K562 (cell line): ENCODE measurements around the gene CRYBG2. TPM values are rescaled to one million over a fixed set of nuclear protein-coding genes. Genes with fewer than 3 reads are reported as not detected.

ENCODE experiments used
- ATAC-seq: fragments of 200-7000 bp; cut with Tn5 transposase; 3 replicates; pipeline ENCODE4 v1.9.1; 2020; ENCODE audit warnings: moderate library complexity
- Bru-seq: library from RNA; stranded (reverse); fragments of 400-500 nt; gene quantifications from one replicate; lab custom pipeline; 2021; lab: Mats Ljungman, UMichigan
- BruChase-seq, 2 experiments: library from RNA; stranded (reverse); fragments of 400-500 nt; gene quantifications; one replicate each; lab custom pipeline; 2021; lab: Mats Ljungman, UMichigan
- BruUV-seq: library from RNA; stranded (reverse); fragments of 400-500 nt; replicated peaks from 2 replicates; lab custom pipeline; 2021; lab: Mats Ljungman, UMichigan
- CTCF ChIA-PET: fragments of 300-600 bp; formaldehyde crosslinking; extraction: SDS; loops from one replicate; lab custom pipeline; 2021; ENCODE audit warnings: low intra/inter-chr PET ratio; lab: Yijun Ruan, JAX
- POLR2A ChIA-PET: fragments of 300-600, 350-650 bp; sonication (Branson Sonifier 250); formaldehyde crosslinking; extraction: SDS; loops from one replicate; lab custom pipeline; 2021; ENCODE audit warnings: antibody characterized with exemption, inconsistent platforms; lab: Yijun Ruan, JAX
- DNase-seq, 4 experiments: peaks; one replicate each; pipeline versions ENCODE4 v3.0.0 to v3.0.0-alpha.2; 2011 to 2018; ENCODE audit warnings: low spot score in 3 of 4, mixed read lengths in 3 of 4; ENCODE audit errors: extremely low read depth in 1 of 4
- FAIRE-seq: peaks from 2 replicates; lab custom pipeline; 2011; peaks lifted over from hg19 to GRCh38; lab: Jason Lieb, UNC
- H2AFZ ChIP-seq: 2 replicates; pipeline ENCODE4 v1.6.0; 2011; ENCODE audit warnings: low read depth, low read length, control low read depth, inconsistent platforms
- H3K27ac ChIP-seq: fragments of 200-600 bp; 3 replicates; pipeline ENCODE4 v1.8.0; 2011; ENCODE audit warnings: low read depth, mild to moderate bottlenecking, control low read depth, inconsistent platforms, low read length, moderate library complexity, mixed read lengths; ENCODE audit errors: extremely low read depth
- H3K27me3 ChIP-seq, 2 experiments: fragments of 300-600 bp in 1 of 2; 2 replicates in 1 of 2; 3 replicates in 1 of 2; pipeline versions ENCODE4 v1.6.0 to v1.8.0; 2011; ENCODE audit warnings: inconsistent platforms in 2 of 2, low read length in 2 of 2, mild to moderate bottlenecking in 1 of 2, mixed read lengths in 1 of 2, moderate library complexity in 1 of 2; ENCODE audit not compliant: control insufficient read depth in 2 of 2, insufficient read depth in 2 of 2
- H3K36me3 ChIP-seq: fragments of 300-600 bp; 3 replicates; pipeline ENCODE4 v1.8.0; 2011; ENCODE audit warnings: mild to moderate bottlenecking, low read length, inconsistent platforms; ENCODE audit not compliant: control insufficient read depth, insufficient read depth
- H3K4me1 ChIP-seq, 2 experiments: fragments of 200-600 bp in 1 of 2; replicated peaks in 1 of 2; 2 replicates in 1 of 2; 3 replicates in 1 of 2; pipeline versions ENCODE4 v1.5.1 to v1.8.0; 2011; ENCODE audit warnings: inconsistent platforms in 2 of 2, low read length in 2 of 2, mild to moderate bottlenecking in 1 of 2, mixed read lengths in 1 of 2, moderate library complexity in 1 of 2; ENCODE audit not compliant: control insufficient read depth in 2 of 2, insufficient read depth in 2 of 2
- H3K4me2 ChIP-seq: 2 replicates; pipeline ENCODE4 v1.6.1; 2011; ENCODE audit warnings: low read length, control low read depth, inconsistent platforms, mixed read lengths; ENCODE audit not compliant: insufficient read depth
- H3K4me3 ChIP-seq: fragments of 200-600 bp; sonication (generic), shearing (Covaris generic); 2 replicates; pipeline ENCODE4 v1.5.1; 2016; ENCODE audit warnings: control low read depth, inconsistent platforms
- H3K79me2 ChIP-seq: fragments of 200-600 bp; 3 replicates; pipeline ENCODE4 v1.8.0; 2011; ENCODE audit warnings: low read length, inconsistent platforms; ENCODE audit not compliant: control insufficient read depth, insufficient read depth
- H3K9ac ChIP-seq, 2 experiments: 2 replicates each; pipeline versions ENCODE4 v1.6.0 to v1.6.1; 2011; ENCODE audit warnings: low read depth in 2 of 2, low read length in 2 of 2, control low read depth in 1 of 2, inconsistent platforms in 1 of 2, mild to moderate bottlenecking in 1 of 2, mixed read lengths in 1 of 2; ENCODE audit not compliant: insufficient read depth in 1 of 2
- H3K9me1 ChIP-seq: one replicate; pipeline ENCODE4 v1.6.0; 2011; ENCODE audit warnings: inconsistent platforms, mild to moderate bottlenecking, low read length, moderate library complexity; ENCODE audit not compliant: control insufficient read depth, insufficient read depth
- H3K9me3 ChIP-seq: replicated peaks from 2 replicates; pipeline ENCODE4 v1.5.1; 2011; ENCODE audit warnings: low read depth, low read length, inconsistent platforms; ENCODE audit not compliant: control insufficient read depth, insufficient read depth
- H4K20me1 ChIP-seq: replicated peaks from 2 replicates; pipeline ENCODE4 v1.6.1; 2011; ENCODE audit warnings: low read length, inconsistent platforms, mixed read lengths; ENCODE audit not compliant: control insufficient read depth, insufficient read depth
- MAX ChIP-seq: sonication (generic); formaldehyde crosslinking; IDR thresholded peaks from 2 replicates; pipeline ENCODE4 v1.9.0; 2022; ENCODE audit warnings: mild to moderate bottlenecking, missing genetic modification reagents
- TFAP4 ChIP-seq: sonication (generic); formaldehyde crosslinking; IDR thresholded peaks from 2 replicates; pipeline ENCODE4 v1.8.0; 2022; ENCODE audit warnings: missing genetic modification reagents, mild to moderate bottlenecking, moderate library complexity, borderline replicate concordance
- ZNF224 ChIP-seq: sonication (generic); formaldehyde crosslinking; IDR thresholded peaks from 2 replicates; pipeline ENCODE4 v1.8.0; 2022; ENCODE audit warnings: mild to moderate bottlenecking, missing genetic modification reagents
- ZNF263 ChIP-seq: sonication (generic); formaldehyde crosslinking; IDR thresholded peaks from 2 replicates; pipeline ENCODE4 v1.8.0; 2022; ENCODE audit warnings: mild to moderate bottlenecking, missing genetic modification reagents, borderline replicate concordance
- ZNF282 ChIP-seq: sonication (generic); formaldehyde crosslinking; IDR thresholded peaks from 2 replicates; pipeline ENCODE4 v1.8.1; 2023; ENCODE audit warnings: missing genetic modification reagents
- WGBS: fragments of 100-300 bp; shearing (Covaris generic); methylation state at CpG from one replicate; pipeline ENCODE4 v1.1.6; 2016; ENCODE audit warnings: low coverage, mixed read lengths; ENCODE audit not compliant: insufficient coverage; ENCODE audit errors: missing lambda C conversion rate; 5-methylcytosine and 5-hydroxymethylcytosine counted together
- in situ Hi-C: fragments of 300-500 bp; cut with MboI; formaldehyde crosslinking; loops from 4 replicates; pipeline ENCODE4 v1.15.0; 2018; ENCODE audit warnings: inconsistent platforms, mixed read lengths
- intact Hi-C: fragments of 100-400 bp; cut with micrococcal nuclease; formaldehyde crosslinking; loops from 2 replicates; pipeline ENCODE4 v1.14.2; 2022
- long read RNA-seq, 3 experiments: library from polyadenylated mRNA in 2 of 3; library from RNA in 1 of 3; unstranded in 2 of 3; stranded (forward) in 1 of 3; transcript quantifications; one replicate each; pipeline ENCODE4 v2.0.0, GENCODE V29; 2019 to 2022
- polyA minus RNA-seq, 3 experiments: library from RNA; depleted of rRNA, polyadenylated mRNA; stranded (reverse); fragments of >200 nt; gene quantifications; 2 replicates each; pipeline ENCODE4 v1.2.3, GENCODE V29; 2011
- polyA plus RNA-seq, 8 experiments: library from polyadenylated mRNA; depleted of rRNA in 4 of 8; stranded (reverse) in 5 of 8; unstranded in 3 of 8; fragments of >200 nt; fragmentation: Nextera tagmentation in 2 of 8; fragmentation: Illumina TruSeq in 1 of 8; extraction: Ambion mirVana in 2 of 8; extraction: Trizol in 1 of 8; gene quantifications; 2 replicates each; pipeline versions ENCODE4 v1.2.1 to v1.2.3, GENCODE V29; 2011 to 2014; ENCODE audit warnings: inconsistent platforms in 1 of 8, missing spikeins in 1 of 8
- total RNA-seq, 7 experiments: library from RNA; depleted of rRNA in 6 of 7; stranded (reverse); fragments of >200 nt in 6 of 7; fragmentation: Illumina TruSeq in 2 of 7; extraction: Trizol in 2 of 7; gene quantifications; 2 replicates each; pipeline versions ENCODE4 v1.2.1 to v1.2.3, GENCODE V29; 2011 to 2021; ENCODE audit warnings: low replicate concordance in 1 of 7

CRYBG2 gene
- 7.8 and 10.7 TPM in 2 replicates for total RNA-seq (2011; cell fraction: chromatin; rRNA removed; ENCODE audit: low replicate concordance)
- 10.0 and 10.2 TPM in 2 replicates for total RNA-seq (2011; cell fraction: nucleolus; rRNA removed)
- total RNA-seq (2011; cell fraction: nucleoplasm; rRNA removed), result 5.7 and 6.5 TPM in 2 replicates
- 7.5 and 12.6 TPM in 2 replicates for total RNA-seq (2014; rRNA removed)
- total RNA-seq (2014; rRNA removed; fragmentation: Illumina TruSeq; extraction: Trizol), result 1.3 and 2.1 TPM in 2 replicates
- total RNA-seq (2015; rRNA removed; fragmentation: Illumina TruSeq; extraction: Trizol), result 1.9 and 2.5 TPM in 2 replicates
- total RNA-seq (2021), result 8.5 and 8.8 TPM in 2 replicates
- 3.3 and 3.8 TPM in 2 replicates for polyA plus RNA-seq (2011; rRNA removed)
- polyA plus RNA-seq (2011; cell fraction: cytosol; rRNA removed), result 4.8 and 8.5 TPM in 2 replicates
- 6.5 and 9.6 TPM in 2 replicates for polyA plus RNA-seq (2011; cell fraction: nucleus; rRNA removed)
- 4.3 and 24.3 TPM in 2 replicates for polyA plus RNA-seq (2012)
- 3.7 and 5.1 TPM in 2 replicates for polyA plus RNA-seq (2014; fragmentation: Illumina TruSeq; extraction: Trizol)
- polyA plus RNA-seq (2014; fragmentation: Nextera tagmentation; extraction: Ambion mirVana), result 1 to 10 TPM in 1 of 2 experiments, under 1 TPM in 1; 0.39 to 2.4 TPM
- 3.1 and 8.1 TPM in 2 replicates for polyA plus RNA-seq (2014; rRNA removed)
- 1.6 and 1.9 TPM in 2 replicates for polyA minus RNA-seq (2011; rRNA and poly(A)+ RNA removed)
- 5.9 and 7.5 TPM in 2 replicates for polyA minus RNA-seq (2011; cell fraction: cytosol; rRNA and poly(A)+ RNA removed)
- polyA minus RNA-seq (2011; cell fraction: nucleus; rRNA and poly(A)+ RNA removed), result 2.6 and 4.4 TPM in 2 replicates
- Bru-seq, nascent RNA, result percentile 43 among the genes with signal in this experiment
- BruChase-seq, experiment 1, labeled RNA remaining after a 2-hour chase, result percentile 46 among the genes with signal in this experiment
- BruChase-seq, experiment 2, labeled RNA remaining after a 6-hour chase, result percentile 44 among the genes with signal in this experiment
- long read RNA-seq, experiment 1, partial matches to known transcripts, result 1 of 7 reads
- long read RNA-seq, experiment 1, other reads (novel, unspliced or antisense), result 6 of 7 reads
- long read RNA-seq, experiment 2, partial matches to known transcripts, result 1 of 9 reads
- long read RNA-seq, experiment 2, other reads (novel, unspliced or antisense), result 8 of 9 reads
- long read RNA-seq, experiment 3, partial matches to known transcripts, result 0 of 7 reads
- long read RNA-seq, experiment 3, other reads (novel, unspliced or antisense), result 7 of 7 reads

GRCh38 chr1:26353976-26354820 lies at the start of gene CRYBG2:
TSS of gene CRYBG2 (minus strand) at chr1:26354130. CDS start at chr1:26346657, 7,473 bp downstream.
- no peak within 1 kb of the TSS for H3K27ac ChIP-seq
- in situ Hi-C loops, result no loop called here
- intact Hi-C loops, result no loop called here
- no peaks in the 10 kb centered on the region for H3K79me2 ChIP-seq
- no peak within 1 kb of the TSS for H3K4me2 ChIP-seq
- peak within 1 kb of the TSS in 1 of 2 experiments; percentile 21; a peak in 2 of 4 replicates for H3K9ac ChIP-seq
- FAIRE-seq, result no peak
- WGBS, result 41% methylated on average over 19 of the region's 21 CpGs
- H3K36me3 ChIP-seq, result no peaks in the 10 kb centered on the region
- no peaks in the 10 kb centered on the region; a peak in 1 of 5 replicates for H3K27me3 ChIP-seq
- no peak within 1 kb of the TSS for H2AFZ ChIP-seq
- no peaks in the 10 kb centered on the region for H3K9me3 ChIP-seq
- no peaks in the 10 kb centered on the region for H4K20me1 ChIP-seq
- TF ChIP-seq ZNF282 (CRISPR knock-in tag), result 0 out of 2 replicates have a peak, but pooled peaks have one; percentile 54
- peak; percentile 24; the same call in 1 of the 2 replicates for TF ChIP-seq TFAP4
- TF ChIP-seq ZNF224 (CRISPR knock-in tag), result no peak
- peak; percentile 4; the same call in 1 of the 2 replicates for TF ChIP-seq MAX (CRISPR knock-in tag)
- 0 out of 2 replicates have a peak, but pooled peaks have one; percentile 25 for TF ChIP-seq ZNF263 (CRISPR knock-in tag)
- H3K9me1 ChIP-seq, result no peaks in the 10 kb centered on the region
- peaks cover 25 to 37% of the 10 kb centered on the region in 2 experiments for H3K4me1 ChIP-seq
- DNase-seq, result peak in 2 of 4 experiments; percentile 78 to 79
- BruUV-seq, result no TSS peak
- POLR2A ChIA-PET, result interaction anchor here (0.5 to 2.2 kb wide), 10 partner anchors 10 to 1685 kb away, joined by 3 to 14 read pairs (median 4); partner anchors contain the start of gene CEP85
- H3K4me3 ChIP-seq, result no peak within 1 kb of the TSS
- CTCF ChIA-PET, result no interaction called here
- ATAC-seq, result peak; percentile 59
